A673 (cell line): Measurements from ENCODE around the gene NR5A2. TPM values are rescaled to one million over a fixed set of nuclear protein-coding genes. Genes with fewer than 3 reads are reported as not detected.

Experiments
- BruUV-seq: library from RNA; stranded (reverse); fragments of 400-500 nt; replicated peaks from 2 replicates; lab custom pipeline; 2021; lab: Mats Ljungman, UMichigan
- CTCF ChIA-PET: fragments of 300-600 bp; sonication (Branson Sonifier 250); formaldehyde crosslinking; loops from one replicate; lab custom pipeline; 2022; ENCODE audit warnings: antibody characterized with exemption; lab: Charles Lee
- POLR2A ChIA-PET: fragments of 300-600 bp; sonication (Branson Sonifier 250); formaldehyde crosslinking; loops from one replicate; lab custom pipeline; 2022; ENCODE audit warnings: antibody characterized with exemption; ENCODE audit not compliant: low non-redundant PET; lab: Charles Lee
- DNase-seq: peaks from one replicate; pipeline ENCODE4 v3.0.0-alpha.2; 2015; ENCODE audit warnings: low spot score
- H3K27ac ChIP-seq: fragments of 200-600 bp; sonication (generic); 2 replicates; pipeline ENCODE4 v1.5.1; 2016; ENCODE audit warnings: mixed run types, low read depth, mild to moderate bottlenecking, mixed read lengths, antibody characterized with exemption, low read length; ENCODE audit not compliant: poor library complexity, severe bottlenecking
- H3K27me3 ChIP-seq: fragments of 200-600 bp; sonication (generic); replicated peaks from 2 replicates; pipeline ENCODE4 v1.6.1; 2017; ENCODE audit warnings: mixed run types, low read depth, mild to moderate bottlenecking, mixed read lengths, antibody characterized with exemption, low read length; ENCODE audit not compliant: insufficient read depth, poor library complexity
- H3K36me3 ChIP-seq: fragments of 200-600 bp; sonication (generic); 2 replicates; pipeline ENCODE4 v1.6.1; 2016; ENCODE audit warnings: mixed run types, mild to moderate bottlenecking, mixed read lengths, antibody characterized with exemption, low read length; ENCODE audit not compliant: insufficient read depth, poor library complexity, severe bottlenecking
- H3K4me1 ChIP-seq: fragments of 200-600 bp; sonication (generic); 2 replicates; pipeline ENCODE4 v1.6.1; 2017; ENCODE audit warnings: mixed run types, mild to moderate bottlenecking, mixed read lengths, antibody characterized with exemption, low read length; ENCODE audit not compliant: insufficient read depth, poor library complexity, severe bottlenecking
- H3K4me3 ChIP-seq: fragments of 200-600 bp; sonication (generic); 2 replicates; pipeline ENCODE4 v1.5.1; 2016; ENCODE audit warnings: low read depth, mixed run types, mild to moderate bottlenecking, mixed read lengths, low read length; ENCODE audit not compliant: poor library complexity, severe bottlenecking
- H3K9me3 ChIP-seq: fragments of 200-600 bp; sonication (generic); 2 replicates; pipeline ENCODE4 v1.6.1; 2016; ENCODE audit warnings: mixed run types, low read depth, mild to moderate bottlenecking, mixed read lengths, antibody characterized with exemption, low read length; ENCODE audit not compliant: poor library complexity, severe bottlenecking
- EZH2 ChIP-seq: fragments of 200-600 bp; sonication (generic); IDR thresholded peaks from 2 replicates; pipeline ENCODE4 v1.6.1; 2017; ENCODE audit warnings: borderline replicate concordance, low read depth, mild to moderate bottlenecking, mixed read lengths, antibody characterized with exemption, low read length; ENCODE audit not compliant: poor library complexity, severe bottlenecking
- intact Hi-C: fragments of 100-400 bp; cut with micrococcal nuclease; formaldehyde crosslinking; loops from one replicate; pipeline ENCODE4 v1.10.0; 2022; ENCODE audit not compliant: unreplicated experiment
- total RNA-seq: library from RNA; stranded (reverse); gene quantifications from 2 replicates; pipeline ENCODE4 v1.2.3, GENCODE V29; 2021
- TF ChIP-seq, protein P1 (sequence below): fragments of 300-800, 200-600 bp; sonication (generic); conservative IDR thresholded peaks from 2 replicates; pipeline ENCODE4 v1.5.1; 2017; ENCODE audit warnings: low read depth, mild to moderate bottlenecking, antibody characterized with exemption, low read length, moderate library complexity, mixed read lengths

NR5A2 gene
- total RNA-seq, 1 experiment from 2014 or later: not detected

DNA sequence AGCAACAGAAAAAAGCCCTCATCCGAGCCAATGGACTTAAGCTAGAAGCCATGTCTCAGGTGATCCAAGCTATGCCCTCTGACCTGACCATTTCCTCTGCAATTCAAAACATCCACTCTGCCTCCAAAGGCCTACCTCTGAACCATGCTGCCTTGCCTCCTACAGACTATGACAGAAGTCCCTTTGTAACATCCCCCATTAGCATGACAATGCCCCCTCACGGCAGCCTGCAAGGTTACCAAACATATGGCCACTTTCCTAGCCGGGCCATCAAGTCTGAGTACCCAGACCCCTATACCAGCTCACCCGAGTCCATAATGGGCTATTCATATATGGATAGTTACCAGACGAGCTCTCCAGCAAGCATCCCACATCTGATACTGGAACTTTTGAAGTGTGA, 20.7 kb downstream of the NR5A2 start:
- Histone ChIP-seq H3K4me3 (no peak overlapping the region), H3K36me3 (no peaks in the 10 kb centered on the region), H3K27ac (no peak overlapping the region), H3K4me1 (no peaks in the 10 kb centered on the region), H3K27me3 (peaks cover 57% of the 10 kb centered on the region), H3K9me3 (no peaks in the 10 kb centered on the region)
- intact Hi-C loops: no loop called here
- CTCF ChIA-PET: no interaction called here
- DNase-seq: no peak
- BruUV-seq: no TSS peak
- TF ChIP-seq, protein P1, sequence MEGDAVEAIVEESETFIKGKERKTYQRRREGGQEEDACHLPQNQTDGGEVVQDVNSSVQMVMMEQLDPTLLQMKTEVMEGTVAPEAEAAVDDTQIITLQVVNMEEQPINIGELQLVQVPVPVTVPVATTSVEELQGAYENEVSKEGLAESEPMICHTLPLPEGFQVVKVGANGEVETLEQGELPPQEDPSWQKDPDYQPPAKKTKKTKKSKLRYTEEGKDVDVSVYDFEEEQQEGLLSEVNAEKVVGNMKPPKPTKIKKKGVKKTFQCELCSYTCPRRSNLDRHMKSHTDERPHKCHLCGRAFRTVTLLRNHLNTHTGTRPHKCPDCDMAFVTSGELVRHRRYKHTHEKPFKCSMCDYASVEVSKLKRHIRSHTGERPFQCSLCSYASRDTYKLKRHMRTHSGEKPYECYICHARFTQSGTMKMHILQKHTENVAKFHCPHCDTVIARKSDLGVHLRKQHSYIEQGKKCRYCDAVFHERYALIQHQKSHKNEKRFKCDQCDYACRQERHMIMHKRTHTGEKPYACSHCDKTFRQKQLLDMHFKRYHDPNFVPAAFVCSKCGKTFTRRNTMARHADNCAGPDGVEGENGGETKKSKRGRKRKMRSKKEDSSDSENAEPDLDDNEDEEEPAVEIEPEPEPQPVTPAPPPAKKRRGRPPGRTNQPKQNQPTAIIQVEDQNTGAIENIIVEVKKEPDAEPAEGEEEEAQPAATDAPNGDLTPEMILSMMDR: no peak
- no peak for TF ChIP-seq EZH2
- POLR2A ChIA-PET: interaction anchor here (0.6 kb wide), 1 partner anchor 710 kb away, joined by 4 read pairs; no protein-coding TSS in a partner anchor

DNA sequence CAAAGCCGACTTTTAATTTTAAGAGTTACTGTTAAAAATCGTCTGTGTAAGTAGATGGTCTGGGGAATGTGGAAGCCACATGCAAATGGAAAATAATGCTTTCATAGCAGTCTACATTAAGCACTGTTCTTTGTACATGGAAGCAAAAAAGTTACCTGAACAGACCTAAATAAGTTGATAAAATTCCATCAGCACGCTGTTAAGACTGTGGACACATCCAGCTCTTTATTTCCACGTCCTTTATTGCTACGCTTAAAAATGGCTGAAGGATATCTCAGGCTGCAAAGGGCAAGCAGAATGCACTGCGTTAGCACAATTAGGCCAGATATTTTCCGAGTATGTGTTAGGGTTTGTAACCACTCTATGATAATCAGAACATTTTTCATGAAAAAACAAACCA, 22.3 kb downstream of the NR5A2 start:
- no TSS peak for BruUV-seq
- no peak for DNase-seq
- ChIA-PET CTCF (no interaction called here), POLR2A (no interaction called here)
- intact Hi-C loops: no loop called here
- Histone ChIP-seq H3K4me1 (no peaks in the 10 kb centered on the region), H3K9me3 (no peaks in the 10 kb centered on the region), H3K36me3 (no peaks in the 10 kb centered on the region), H3K27ac (no peak overlapping the region), H3K4me3 (no peak overlapping the region), H3K27me3 (peaks cover 41% of the 10 kb centered on the region)
- TF ChIP-seq, protein P1: no peak
- no peak for TF ChIP-seq EZH2

DNA sequence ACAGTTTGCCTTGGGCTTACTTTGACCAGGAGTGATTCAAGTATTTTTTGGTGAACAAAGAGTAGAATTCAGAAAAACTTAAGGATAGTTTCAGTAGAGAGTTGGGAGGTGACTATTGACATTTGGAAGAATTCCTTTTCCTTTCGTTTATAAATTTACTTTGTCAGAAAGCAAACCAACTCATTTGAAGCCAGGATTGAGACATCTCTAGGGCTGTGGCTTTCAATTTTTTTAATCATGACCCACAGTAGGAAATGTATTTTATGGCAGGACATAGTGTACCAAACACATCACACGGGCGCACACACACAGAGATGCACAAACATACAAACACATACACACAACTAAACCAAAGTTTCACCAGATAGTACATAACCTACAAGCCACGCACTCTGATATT, 24.1 kb downstream of the NR5A2 start:
- H3K4me1 ChIP-seq: no peaks in the 10 kb centered on the region
- CTCF ChIA-PET: no interaction called here
- no TSS peak for BruUV-seq
- DNase-seq: no peak
- H3K36me3 ChIP-seq: no peaks in the 10 kb centered on the region
- TF ChIP-seq EZH2: no peak
- TF ChIP-seq, protein P1: no peak
- no peaks in the 10 kb centered on the region for H3K9me3 ChIP-seq
- peaks cover 23% of the 10 kb centered on the region for H3K27me3 ChIP-seq
- H3K4me3 ChIP-seq: no peak overlapping the region
- POLR2A ChIA-PET: no interaction called here
- H3K27ac ChIP-seq: no peak overlapping the region
- intact Hi-C loops: no loop called here
